Umbilical cord (tissue), 2 donors: ENCODE results near the gene ZNF664. TPM values are rescaled to one million over a fixed set of nuclear protein-coding genes. Genes with fewer than 3 reads are reported as not detected.

Source experiments
- DNase-seq: peaks from one replicate; pipeline ENCODE4 v3.0.0-alpha.2; 2015; ENCODE audit warnings: low spot score
- total RNA-seq: library from RNA; depleted of rRNA; stranded (reverse); fragments of >200 nt; gene quantifications from one replicate; pipeline ENCODE4 v1.2.3, GENCODE V29; 2014; ENCODE audit warnings: low replicate concordance; ENCODE audit not compliant: insufficient read depth

The ZNF664 gene
- total RNA-seq, 1 donor from 2014 or later: 28.6 TPM

DNA sequence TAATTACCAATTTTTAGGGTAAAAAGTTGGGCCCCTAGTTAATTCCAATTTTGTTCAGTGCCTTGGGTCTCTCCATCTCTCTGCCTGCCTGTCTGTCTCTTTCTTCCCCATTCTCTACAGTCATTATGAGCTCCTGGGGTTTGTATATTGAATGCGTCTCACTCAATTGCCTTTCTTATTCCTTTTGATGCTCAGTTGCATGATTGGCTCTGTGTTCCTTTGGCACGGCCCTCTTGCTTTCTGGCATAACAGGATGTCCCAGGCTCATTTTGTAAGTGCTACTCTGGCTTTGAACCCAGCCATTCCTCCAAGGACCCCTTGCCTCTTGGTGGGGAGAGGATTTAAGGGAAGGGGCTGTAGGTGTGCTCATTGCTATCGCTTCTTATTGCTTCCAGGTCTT is 35.6 kb downstream of the ZNF664 start:
- DNase-seq: no peak

DNA sequence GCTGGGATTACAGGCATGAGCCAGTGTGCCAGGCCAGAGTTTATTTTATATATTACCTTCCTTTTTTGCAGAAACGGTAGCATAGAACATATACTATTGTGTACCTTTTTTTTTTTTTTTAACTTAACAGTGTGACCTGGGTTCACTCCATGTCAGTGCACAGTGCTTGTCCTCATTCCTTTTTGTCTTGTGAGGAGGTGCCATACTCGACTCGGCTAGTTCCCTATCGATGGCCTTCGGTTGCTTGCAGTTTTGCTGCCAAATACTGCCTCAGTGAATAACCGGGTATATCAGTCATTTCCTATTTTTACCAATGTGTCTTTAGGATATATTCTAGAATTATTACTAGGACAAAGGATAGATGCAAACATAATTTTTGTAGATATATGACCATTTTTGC is 36.8 kb downstream of the ZNF664 start:
- no peak for DNase-seq

DNA sequence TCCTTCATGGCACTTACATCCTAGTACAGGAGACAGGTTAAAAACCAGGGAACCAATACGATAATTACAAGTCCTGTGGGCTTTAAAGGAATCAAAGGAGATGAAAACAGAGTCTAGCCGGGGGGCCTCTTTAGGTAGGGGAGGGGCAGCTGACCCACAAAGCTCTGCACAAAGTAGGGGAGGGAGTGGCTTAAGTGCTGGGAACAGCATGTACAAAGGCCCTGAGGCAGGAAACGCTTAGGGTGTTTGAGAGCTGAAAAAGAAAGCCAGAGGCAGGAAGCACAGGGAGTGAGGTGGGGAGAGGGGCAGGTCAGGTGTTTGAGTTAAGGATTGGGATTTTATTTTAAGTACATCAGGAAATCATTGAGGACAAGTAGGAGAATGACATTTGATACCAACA is 37.7 kb downstream of the ZNF664 start:
- DNase-seq: no peak

DNA sequence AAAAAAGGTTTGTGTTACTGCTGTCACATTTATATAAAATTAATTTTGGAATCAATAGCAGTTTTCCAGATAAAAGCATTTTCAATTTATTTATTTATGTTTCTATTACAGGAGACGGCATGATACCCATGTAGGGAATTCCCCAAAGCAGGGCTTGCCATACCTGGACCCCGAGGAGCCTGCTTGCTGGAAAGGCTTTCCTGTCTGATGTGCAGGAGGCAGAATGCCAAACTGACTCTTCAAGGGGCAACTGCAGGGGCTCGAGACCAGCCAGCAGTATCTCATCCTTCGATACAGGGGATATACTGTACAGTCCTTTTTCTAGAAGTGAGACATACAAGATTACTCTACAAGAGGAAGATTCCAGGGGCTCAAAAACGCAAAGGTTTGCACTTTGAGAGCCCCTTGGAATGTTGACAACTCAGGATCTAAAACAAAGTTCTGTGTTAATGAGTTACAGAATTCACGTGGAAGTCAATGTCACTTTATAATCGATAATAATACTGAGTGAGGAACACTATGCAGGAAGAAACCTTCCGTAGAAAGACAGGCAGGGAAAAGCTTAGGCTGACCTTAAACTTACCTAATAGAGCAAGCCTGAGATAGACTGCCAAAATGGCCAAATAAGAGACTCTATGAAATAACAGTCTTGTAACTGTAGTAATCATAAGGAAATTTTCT is 38.6 kb downstream of the ZNF664 start:
- DNase-seq: no peak

GRCh38 chr12:124013073-124013472 is 40.1 kb downstream of the ZNF664 start:
- no peak for DNase-seq

- DNase-seq: peak; percentile 86
Measured at GRCh38 chr12:124015494-124016461, 42.8 kb downstream of the ZNF664 start.

DNA sequence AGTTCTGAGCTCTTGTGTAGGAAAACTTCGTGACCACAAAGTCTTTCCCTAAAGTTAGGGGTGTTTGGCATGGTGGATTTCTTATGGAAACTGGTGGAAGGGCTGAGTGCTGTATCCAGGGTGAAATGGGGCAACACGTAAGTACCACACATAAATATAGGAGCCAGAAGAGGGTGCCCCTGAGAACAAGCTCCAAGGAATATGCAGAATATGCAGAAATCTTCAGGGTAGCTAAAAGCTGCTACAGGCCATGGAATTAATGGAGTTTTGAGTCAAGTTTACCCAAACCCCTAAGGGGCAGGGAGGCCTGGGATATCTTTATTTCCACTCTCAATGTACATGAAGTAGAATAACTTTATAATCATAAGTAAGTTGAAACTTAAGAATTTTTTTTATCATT is 44.0 kb downstream of the ZNF664 start:
- DNase-seq: no peak

- DNase-seq: no peak
Measured at GRCh38 chr12:124018539-124018938, 45.5 kb downstream of the ZNF664 start.

- no peak for DNase-seq
Measured at GRCh38 chr12:124019115-124019514, 46.1 kb downstream of the ZNF664 start.

DNA sequence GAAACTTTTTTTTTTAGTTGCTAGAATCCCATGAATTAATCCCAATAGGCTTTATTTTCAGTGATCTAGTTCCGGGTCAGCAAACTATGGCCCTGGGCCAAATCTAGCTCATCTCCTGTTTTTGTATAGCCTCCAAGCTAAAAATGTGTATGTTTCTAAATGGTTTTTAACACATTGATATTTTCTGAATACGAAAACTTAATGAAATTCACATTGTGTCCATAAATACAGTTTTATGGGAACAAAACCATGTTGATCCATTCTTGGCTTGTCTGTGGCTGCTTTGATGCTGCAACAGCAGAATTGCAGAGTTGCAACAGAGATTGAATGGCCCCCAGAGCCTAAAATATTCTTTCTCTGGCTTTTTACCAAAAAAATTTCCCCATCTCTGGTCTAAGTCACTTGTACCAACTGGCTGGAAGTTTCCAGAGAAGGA is 47.5 kb downstream of the ZNF664 start:
- DNase-seq: peak; percentile 84

GRCh38 chr12:124021007-124021406 is 48.0 kb downstream of the ZNF664 start:
- DNase-seq: no peak

DNA sequence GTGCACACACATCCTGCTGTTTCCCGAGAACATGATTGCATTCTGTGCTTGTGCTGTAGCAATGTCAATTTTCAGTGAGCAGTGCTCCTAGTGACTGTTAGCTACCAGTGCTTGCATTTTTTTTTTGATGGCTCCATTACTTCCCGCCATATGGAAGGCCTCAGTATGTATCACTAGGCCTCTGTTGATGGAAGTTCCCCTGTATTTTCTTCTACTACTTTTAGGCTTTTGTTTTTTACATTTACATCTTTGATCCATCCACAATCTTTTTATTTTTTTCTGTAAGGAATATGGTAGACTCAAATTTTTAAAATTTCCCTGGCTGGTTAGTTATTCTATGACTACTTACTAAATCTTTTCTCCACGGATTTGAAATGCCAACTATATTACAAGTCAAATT is 49.1 kb downstream of the ZNF664 start:
- DNase-seq: no peak

GRCh38 chr12:124024263-124024678 is 51.3 kb downstream of the ZNF664 start:
- peak; percentile 62 for DNase-seq

DNA sequence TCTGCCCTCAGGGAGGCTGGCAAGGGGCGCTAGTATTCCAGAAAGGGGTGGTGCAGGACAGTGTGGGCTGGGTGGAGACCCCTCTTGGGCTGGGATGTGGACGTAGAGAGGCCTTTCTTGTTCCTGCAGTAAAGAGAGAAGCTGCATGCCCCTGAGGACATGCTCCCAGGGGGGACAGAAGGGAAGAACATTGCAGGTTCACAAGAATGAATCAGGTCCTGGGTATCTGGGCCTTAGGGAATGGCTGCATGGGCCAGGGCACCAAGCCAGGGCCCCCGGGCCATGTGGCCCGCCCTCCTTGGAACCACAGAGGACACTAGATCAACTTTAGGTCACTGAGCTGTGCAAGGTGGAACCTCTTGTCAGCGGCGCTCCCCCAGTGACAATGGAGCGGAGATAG is 51.8 kb downstream of the ZNF664 start:
- no peak for DNase-seq

DNA sequence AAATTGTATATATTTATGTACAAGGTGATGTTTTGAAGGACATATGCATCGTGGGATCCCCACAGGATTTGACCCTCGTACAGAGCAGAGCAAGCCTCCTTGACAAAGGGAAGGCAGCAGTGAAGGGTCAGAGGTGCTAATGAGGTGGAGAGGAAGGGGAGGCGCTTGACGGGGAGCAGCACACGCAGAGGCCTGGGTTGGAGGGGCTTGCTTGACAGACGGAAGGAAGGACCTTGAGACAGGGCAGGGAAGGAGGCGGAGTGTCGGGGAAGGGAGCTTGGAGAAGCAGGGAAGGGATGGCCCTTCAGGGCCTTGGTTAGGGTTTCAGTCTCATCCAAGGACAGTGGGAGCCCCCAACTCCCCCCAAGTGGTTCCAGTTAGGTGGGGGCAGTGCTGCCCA is 52.6 kb downstream of the ZNF664 start:
- DNase-seq: no peak

- DNase-seq: peak; percentile 46
Measured at GRCh38 chr12:124026755-124027745, 54.0 kb downstream of the ZNF664 start.

GRCh38 chr12:124027753-124028554 is 54.9 kb downstream of the ZNF664 start:
- DNase-seq: no peak

- DNase-seq: no peak
Measured at GRCh38 chr12:124028555-124028925, 55.5 kb downstream of the ZNF664 start.

DNA sequence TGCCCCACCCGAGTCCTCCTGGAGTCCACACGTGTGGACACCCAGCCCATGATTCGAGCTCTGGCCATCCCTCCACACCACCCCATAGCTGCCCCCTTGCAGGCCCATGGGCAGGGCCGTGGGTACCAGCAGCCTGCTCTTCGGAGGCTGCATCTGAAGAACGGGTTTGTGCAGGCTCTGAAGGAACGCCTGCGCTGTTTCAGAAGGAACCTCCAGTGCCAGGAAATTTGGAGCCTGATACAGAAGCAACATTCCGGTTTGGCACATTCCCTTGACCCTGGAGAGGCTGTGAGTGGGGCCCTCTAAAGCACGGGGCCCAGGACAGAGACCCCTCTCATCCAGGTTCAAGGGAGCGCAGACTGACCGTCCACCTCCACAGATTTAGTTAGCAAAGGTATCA is 57.0 kb downstream of the ZNF664 start:
- no peak for DNase-seq

DNA sequence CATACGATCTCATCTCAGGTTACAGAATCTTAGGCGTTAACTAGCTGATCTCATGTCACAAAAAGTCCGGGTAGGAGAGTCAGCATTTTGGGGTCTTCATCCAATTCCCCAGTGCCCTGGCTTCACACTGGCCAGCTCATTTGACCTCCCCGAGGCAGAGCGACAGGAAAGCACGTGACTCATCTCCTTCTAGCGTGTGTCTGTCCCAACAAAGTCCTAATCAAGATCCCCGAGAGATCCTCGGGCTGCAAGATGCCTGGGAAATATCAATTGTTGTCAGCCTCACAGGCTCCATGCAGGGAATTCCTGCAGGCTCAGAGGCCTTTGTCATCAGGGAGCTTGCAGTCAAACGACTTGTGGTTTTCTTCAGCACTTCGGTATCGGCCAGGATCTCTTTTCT is 57.5 kb downstream of the ZNF664 start:
- peak; percentile 93 for DNase-seq

DNA sequence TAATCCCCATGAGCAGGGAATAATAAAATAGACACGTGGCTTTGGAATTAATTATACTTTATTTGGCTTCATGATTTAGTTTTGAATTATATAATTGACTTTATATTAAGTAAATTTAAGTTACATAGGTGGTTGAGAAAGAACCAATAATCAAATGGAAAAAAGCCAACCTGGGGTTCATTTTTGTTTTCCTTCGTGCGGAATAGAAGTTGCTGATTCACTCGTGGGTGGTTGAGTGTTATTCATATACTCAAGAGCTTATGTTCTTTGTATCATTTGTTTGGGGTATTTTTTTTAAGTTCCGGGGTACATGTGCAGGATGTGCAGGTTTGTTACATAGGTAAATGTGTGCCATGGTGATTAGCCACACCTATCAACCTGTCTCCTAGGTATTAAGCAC is 58.0 kb downstream of the ZNF664 start:
- DNase-seq: no peak
